ENCODE measurements around the gene RAI1. TPM values are rescaled to one million over a fixed set of nuclear protein-coding genes. Genes with fewer than 3 reads are reported as not detected.

RAI1 gene
- total and polyA plus RNA-seq, 2 of the 13 experiments (the other 11 are each of a cell fraction or from before 2014, with no cell fraction given): 3.4 to 5.2 TPM

DNA sequence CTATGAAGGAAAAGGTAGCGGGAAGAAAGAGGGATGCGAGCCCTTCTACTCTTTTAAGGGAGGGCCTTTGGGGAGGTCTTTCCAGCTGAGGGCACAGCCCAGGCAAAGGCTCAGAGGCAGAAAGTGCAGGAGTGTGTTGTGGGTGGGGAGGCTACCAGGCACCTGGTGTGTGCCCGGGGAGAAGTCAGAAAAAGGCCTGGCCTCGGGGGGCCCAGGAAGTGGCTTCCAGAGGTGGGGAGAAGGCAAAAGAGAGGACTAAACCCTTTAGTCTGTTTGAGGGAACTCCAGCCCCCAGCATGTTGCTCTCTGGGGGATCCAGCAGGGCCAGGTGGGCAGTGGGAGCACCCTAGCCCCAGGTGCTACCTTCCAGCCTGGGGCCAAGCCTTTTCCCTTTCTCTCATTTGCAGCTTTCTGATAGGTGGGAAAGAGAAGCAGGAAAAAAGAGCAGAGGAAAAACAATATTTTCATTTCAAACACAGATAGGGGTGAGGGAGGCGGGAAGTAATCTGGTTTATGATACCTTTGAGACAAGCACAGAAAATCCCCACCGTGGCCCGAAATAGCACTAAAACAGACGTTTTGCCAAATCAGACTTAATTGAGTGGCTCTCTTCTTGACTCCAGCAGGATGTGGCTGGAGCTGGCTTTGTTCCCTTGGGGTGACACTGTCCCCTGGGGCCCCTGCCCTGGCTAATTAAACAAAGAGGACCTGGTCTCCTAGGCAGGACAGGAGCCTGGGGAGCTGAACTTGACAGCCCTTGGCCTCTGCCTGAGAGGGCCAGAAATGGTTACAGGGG lies 10.4 kb downstream of the RAI1 start (continued):
- TF ChIP-seq, protein P1, sequence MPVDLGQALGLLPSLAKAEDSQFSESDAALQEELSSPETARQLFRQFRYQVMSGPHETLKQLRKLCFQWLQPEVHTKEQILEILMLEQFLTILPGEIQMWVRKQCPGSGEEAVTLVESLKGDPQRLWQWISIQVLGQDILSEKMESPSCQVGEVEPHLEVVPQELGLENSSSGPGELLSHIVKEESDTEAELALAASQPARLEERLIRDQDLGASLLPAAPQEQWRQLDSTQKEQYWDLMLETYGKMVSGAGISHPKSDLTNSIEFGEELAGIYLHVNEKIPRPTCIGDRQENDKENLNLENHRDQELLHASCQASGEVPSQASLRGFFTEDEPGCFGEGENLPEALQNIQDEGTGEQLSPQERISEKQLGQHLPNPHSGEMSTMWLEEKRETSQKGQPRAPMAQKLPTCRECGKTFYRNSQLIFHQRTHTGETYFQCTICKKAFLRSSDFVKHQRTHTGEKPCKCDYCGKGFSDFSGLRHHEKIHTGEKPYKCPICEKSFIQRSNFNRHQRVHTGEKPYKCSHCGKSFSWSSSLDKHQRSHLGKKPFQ (CRISPR knock-in tag; IDR thresholded peaks at IDR 0.05; ENCODE audit: insufficient replicate concordance): no peak
- TF ChIP-seq NCOR1 (IDR thresholded peaks at IDR 0.05; ENCODE audit: borderline replicate concordance, low read length) (no peak), ZNF562 (CRISPR knock-in tag; IDR thresholded peaks at IDR 0.05; ENCODE audit: borderline replicate concordance) (no peak), SOX13 (IDR thresholded peaks at IDR 0.05) (no peak), SOX13 (CRISPR knock-in tag; conservative IDR thresholded peaks at IDR 0.05 in 1 of 2, IDR thresholded peaks at IDR 0.05 in 1 of 2) (peak in 1 of 2 experiments; percentile 47; a peak in 1 of 4 replicates), ZFP1 (CRISPR knock-in tag; IDR thresholded peaks at IDR 0.05) (no peak), PHF8 (CRISPR knock-in tag; IDR thresholded peaks at IDR 0.05) (no peak), HOXA3 (CRISPR knock-in tag; IDR thresholded peaks at IDR 0.05) (no peak), SRY (CRISPR knock-in tag; IDR thresholded peaks at IDR 0.05) (no peak), EP300 (IDR thresholded peaks at IDR 0.05; ENCODE audit: low read depth in 2 of 2, low read length in 2 of 2) (no peak), EP300 (CRISPR knock-in tag; IDR thresholded peaks at IDR 0.05; ENCODE audit: borderline replicate concordance) (no peak), SAP130 (CRISPR knock-in tag; IDR thresholded peaks at IDR 0.05; ENCODE audit: low read depth) (peak; percentile 38), HDAC2 (CRISPR knock-in tag; IDR thresholded peaks at IDR 0.05) (0 out of 2 replicates have a peak, but pooled peaks have one; percentile 7), NCOA1 (CRISPR knock-in tag; IDR thresholded peaks at IDR 0.05) (no peak)
- TF ChIP-seq, protein P2, sequence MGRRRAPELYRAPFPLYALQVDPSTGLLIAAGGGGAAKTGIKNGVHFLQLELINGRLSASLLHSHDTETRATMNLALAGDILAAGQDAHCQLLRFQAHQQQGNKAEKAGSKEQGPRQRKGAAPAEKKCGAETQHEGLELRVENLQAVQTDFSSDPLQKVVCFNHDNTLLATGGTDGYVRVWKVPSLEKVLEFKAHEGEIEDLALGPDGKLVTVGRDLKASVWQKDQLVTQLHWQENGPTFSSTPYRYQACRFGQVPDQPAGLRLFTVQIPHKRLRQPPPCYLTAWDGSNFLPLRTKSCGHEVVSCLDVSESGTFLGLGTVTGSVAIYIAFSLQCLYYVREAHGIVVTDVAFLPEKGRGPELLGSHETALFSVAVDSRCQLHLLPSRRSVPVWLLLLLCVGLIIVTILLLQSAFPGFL (CRISPR knock-in tag; IDR thresholded peaks at IDR 0.05): no peak
- TF ChIP-seq, protein P3, sequence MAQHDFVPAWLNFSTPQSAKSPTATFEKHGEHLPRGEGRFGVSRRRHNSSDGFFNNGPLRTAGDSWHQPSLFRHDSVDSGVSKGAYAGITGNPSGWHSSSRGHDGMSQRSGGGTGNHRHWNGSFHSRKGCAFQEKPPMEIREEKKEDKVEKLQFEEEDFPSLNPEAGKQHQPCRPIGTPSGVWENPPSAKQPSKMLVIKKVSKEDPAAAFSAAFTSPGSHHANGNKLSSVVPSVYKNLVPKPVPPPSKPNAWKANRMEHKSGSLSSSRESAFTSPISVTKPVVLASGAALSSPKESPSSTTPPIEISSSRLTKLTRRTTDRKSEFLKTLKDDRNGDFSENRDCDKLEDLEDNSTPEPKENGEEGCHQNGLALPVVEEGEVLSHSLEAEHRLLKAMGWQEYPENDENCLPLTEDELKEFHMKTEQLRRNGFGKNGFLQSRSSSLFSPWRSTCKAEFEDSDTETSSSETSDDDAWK (CRISPR knock-in tag; IDR thresholded peaks at IDR 0.05): no peak
- TF ChIP-seq, protein P4, sequence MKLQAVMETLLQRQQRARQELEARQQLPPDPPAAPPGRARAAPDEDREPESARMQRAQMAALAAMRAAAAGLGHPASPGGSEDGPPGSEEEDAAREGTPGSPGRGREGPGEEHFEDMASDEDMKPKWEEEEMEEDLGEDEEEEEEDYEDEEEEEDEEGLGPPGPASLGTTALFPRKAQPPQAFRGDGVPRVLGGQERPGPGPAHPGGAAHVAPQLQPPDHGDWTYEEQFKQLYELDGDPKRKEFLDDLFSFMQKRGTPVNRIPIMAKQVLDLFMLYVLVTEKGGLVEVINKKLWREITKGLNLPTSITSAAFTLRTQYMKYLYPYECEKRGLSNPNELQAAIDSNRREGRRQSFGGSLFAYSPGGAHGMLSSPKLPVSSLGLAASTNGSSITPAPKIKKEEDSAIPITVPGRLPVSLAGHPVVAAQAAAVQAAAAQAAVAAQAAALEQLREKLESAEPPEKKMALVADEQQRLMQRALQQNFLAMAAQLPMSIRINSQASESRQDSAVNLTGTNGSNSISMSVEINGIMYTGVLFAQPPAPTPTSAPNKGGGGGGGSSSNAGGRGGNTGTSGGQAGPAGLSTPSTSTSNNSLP (IDR thresholded peaks at IDR 0.05; ENCODE audit: low read depth, low read length): no peak
- TF ChIP-seq, protein P5, sequence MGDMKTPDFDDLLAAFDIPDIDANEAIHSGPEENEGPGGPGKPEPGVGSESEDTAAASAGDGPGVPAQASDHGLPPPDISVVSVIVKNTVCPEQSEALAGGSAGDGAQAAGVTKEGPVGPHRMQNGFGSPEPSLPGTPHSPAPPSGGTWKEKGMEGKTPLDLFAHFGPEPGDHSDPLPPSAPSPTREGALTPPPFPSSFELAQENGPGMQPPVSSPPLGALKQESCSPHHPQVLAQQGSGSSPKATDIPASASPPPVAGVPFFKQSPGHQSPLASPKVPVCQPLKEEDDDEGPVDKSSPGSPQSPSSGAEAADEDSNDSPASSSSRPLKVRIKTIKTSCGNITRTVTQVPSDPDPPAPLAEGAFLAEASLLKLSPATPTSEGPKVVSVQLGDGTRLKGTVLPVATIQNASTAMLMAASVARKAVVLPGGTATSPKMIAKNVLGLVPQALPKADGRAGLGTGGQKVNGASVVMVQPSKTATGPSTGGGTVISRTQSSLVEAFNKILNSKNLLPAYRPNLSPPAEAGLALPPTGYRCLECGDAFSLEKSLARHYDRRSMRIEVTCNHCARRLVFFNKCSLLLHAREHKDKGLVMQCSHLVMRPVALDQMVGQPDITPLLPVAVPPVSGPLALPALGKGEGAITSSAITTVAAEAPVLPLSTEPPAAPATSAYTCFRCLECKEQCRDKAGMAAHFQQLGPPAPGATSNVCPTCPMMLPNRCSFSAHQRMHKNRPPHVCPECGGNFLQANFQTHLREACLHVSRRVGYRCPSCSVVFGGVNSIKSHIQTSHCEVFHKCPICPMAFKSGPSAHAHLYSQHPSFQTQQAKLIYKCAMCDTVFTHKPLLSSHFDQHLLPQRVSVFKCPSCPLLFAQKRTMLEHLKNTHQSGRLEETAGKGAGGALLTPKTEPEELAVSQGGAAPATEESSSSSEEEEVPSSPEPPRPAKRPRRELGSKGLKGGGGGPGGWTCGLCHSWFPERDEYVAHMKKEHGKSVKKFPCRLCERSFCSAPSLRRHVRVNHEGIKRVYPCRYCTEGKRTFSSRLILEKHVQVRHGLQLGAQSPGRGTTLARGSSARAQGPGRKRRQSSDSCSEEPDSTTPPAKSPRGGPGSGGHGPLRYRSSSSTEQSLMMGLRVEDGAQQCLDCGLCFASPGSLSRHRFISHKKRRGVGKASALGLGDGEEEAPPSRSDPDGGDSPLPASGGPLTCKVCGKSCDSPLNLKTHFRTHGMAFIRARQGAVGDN (CRISPR knock-in tag; IDR thresholded peaks at IDR 0.05): 0 out of 2 replicates have a peak, but pooled peaks have one; percentile 6

All from HepG2 (cell line).